Stimulated activated CD8-positive, alpha-beta memory T cell treated with anti-CD3 and anti-CD28 coated beads, Interleukin-7, amount 100 ng/mL, for 48 hours (primary cell): ENCODE measurements around the gene MYO1G.
"Not testable (repeated sequence)": the region's sequence is repeated elsewhere in the genome, so short reads cannot be mapped to it uniquely, and the experiment has no call there.

ENCODE experiments used
- DNase-seq, 2 donors: peaks; one replicate each; pipeline ENCODE4 v3.0.0-alpha.2; 2020; ENCODE audit warnings: low read depth in 1 of 2; ENCODE audit errors: extremely low read depth in 1 of 2

The MYO1G gene

GRCh38 chr7:44944821-44945220 lies 34.0 kb downstream of the MYO1G start:
- DNase-seq: no peak

- no peak for DNase-seq
These were observed 35.2 kb downstream of the MYO1G start for GRCh38 chr7:44943631-44944030.

- DNase-seq: no peak
These were observed 41.4 kb downstream of the MYO1G start for GRCh38 chr7:44937426-44937825.

GRCh38 chr7:44936322-44936721 lies 42.5 kb downstream of the MYO1G start:
- no peak for DNase-seq

- no peak for DNase-seq
These were observed 43.2 kb downstream of the MYO1G start for GRCh38 chr7:44935583-44935982.

- DNase-seq: no peak
These were observed 43.8 kb downstream of the MYO1G start for GRCh38 chr7:44935016-44935415.

- DNase-seq: not testable (repeated sequence)
These were observed 44.3 kb downstream of the MYO1G start for GRCh38 chr7:44934510-44934909.

GRCh38 chr7:44930921-44931320 lies 47.9 kb downstream of the MYO1G start:
- DNase-seq: no peak

- no peak for DNase-seq
These were observed 56.5 kb downstream of the MYO1G start for GRCh38 chr7:44922351-44922694.

GRCh38 chr7:44921607-44922350 lies 57.0 kb downstream of the MYO1G start:
- peak; percentile 85 to 90 for DNase-seq

- no peak for DNase-seq
These were observed 58.7 kb downstream of the MYO1G start for GRCh38 chr7:44920119-44920518.

- DNase-seq: no peak
These were observed 60.8 kb downstream of the MYO1G start for GRCh38 chr7:44918029-44918428.

GRCh38 chr7:44917465-44917864 lies 61.4 kb downstream of the MYO1G start:
- no peak for DNase-seq

- peak; percentile 21 to 63 for DNase-seq
These were observed 63.7 kb downstream of the MYO1G start for GRCh38 chr7:44914992-44915607.

- no peak for DNase-seq
These were observed 66.0 kb downstream of the MYO1G start for GRCh38 chr7:44912775-44913347.
